ENCODE measurements around the gene C17orf50.

The C17orf50 gene

GRCh38 chr17:35809855-35810461, 49.3 kb downstream of the C17orf50 start:
- peaks cover 31% of the 10 kb centered on the region for H4K20me1 ChIP-seq (ENCODE audit: low read depth, low read length)
- H3K4me3 ChIP-seq (ENCODE audit: insufficient read depth, low read length, poor library complexity, severe bottlenecking) = peak overlapping the region; percentile 96
- H3K36me3 ChIP-seq (ENCODE audit: low read length) = peaks cover 10% of the 10 kb centered on the region
- H3K9ac ChIP-seq (ENCODE audit: low read length) = peak overlapping the region; percentile 84
- H3K27me3 ChIP-seq (ENCODE audit: low read length) = no peaks in the 10 kb centered on the region
- TF ChIP-seq EZH2phosphoT487 (conservative IDR thresholded peaks at IDR 0.05; ENCODE audit: low read length) (no peak), CTCF (IDR thresholded peaks at IDR 0.05; ENCODE audit: insufficient read depth, low read length, poor library complexity, severe bottlenecking) (no peak)
- peaks cover 57% of the 10 kb centered on the region for H3K79me2 ChIP-seq (ENCODE audit: insufficient read depth, low read length)
- peak overlapping the region; percentile 16 for H2AFZ ChIP-seq (ENCODE audit: low read depth, low read length, severe bottlenecking)
- H3F3A ChIP-seq (ENCODE audit: insufficient read depth) = peaks cover 21% of the 10 kb centered on the region
- H3K4me2 ChIP-seq (ENCODE audit: low read depth, low read length, poor library complexity, severe bottlenecking) = peak overlapping the region; percentile 86
- no peaks in the 10 kb centered on the region for H3K9me2 ChIP-seq (replicated peaks; ENCODE audit: insufficient read depth, low read length)
- no peaks in the 10 kb centered on the region for H3K9me3 ChIP-seq (ENCODE audit: insufficient read depth, low read length)
- peak overlapping the region; percentile 86 for H3K27ac ChIP-seq (ENCODE audit: low read depth, low read length)

DNA sequence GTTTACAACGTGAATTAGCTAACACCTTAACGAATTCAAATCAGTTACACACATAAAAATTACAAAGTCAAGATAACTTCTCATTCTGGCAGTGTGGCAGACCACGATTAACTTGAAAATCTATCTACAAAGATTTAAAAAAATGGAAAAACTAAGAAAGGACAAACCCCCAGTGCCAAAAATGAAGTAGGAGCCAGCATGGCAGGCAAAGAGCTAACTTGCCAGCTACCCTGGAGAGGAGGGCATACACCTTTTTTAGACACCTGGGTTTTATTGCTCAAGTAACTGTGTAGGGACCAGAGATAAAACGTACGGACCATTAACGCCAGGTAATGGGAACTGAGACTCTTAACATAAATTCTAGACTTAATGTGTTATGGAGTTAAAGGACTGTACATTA, 51.1 kb downstream of the C17orf50 start:
- Histone ChIP-seq H3K36me3 (ENCODE audit: low read length) (peaks cover 17% of the 10 kb centered on the region), H3F3A (ENCODE audit: insufficient read depth) (peaks cover 24% of the 10 kb centered on the region), H3K9me2 (replicated peaks; ENCODE audit: insufficient read depth, low read length) (no peaks in the 10 kb centered on the region), H2AFZ (ENCODE audit: low read depth, low read length, severe bottlenecking) (no peak overlapping the region), H3K9me3 (ENCODE audit: insufficient read depth, low read length) (no peaks in the 10 kb centered on the region), H3K79me2 (ENCODE audit: insufficient read depth, low read length) (peaks cover 75% of the 10 kb centered on the region), H3K27ac (ENCODE audit: low read depth, low read length) (no peak overlapping the region), H3K4me3 (ENCODE audit: insufficient read depth, low read length, poor library complexity, severe bottlenecking) (peak overlapping the region; percentile 24), H3K4me2 (ENCODE audit: low read depth, low read length, poor library complexity, severe bottlenecking) (peak overlapping the region; percentile 86), H3K9ac (ENCODE audit: low read length) (0 out of 2 replicates have a peak overlapping the region, but pooled peaks have one; percentile 84), H4K20me1 (ENCODE audit: low read depth, low read length) (peaks cover 48% of the 10 kb centered on the region), H3K27me3 (ENCODE audit: low read length) (no peaks in the 10 kb centered on the region)
- TF ChIP-seq CTCF (IDR thresholded peaks at IDR 0.05; ENCODE audit: insufficient read depth, low read length, poor library complexity, severe bottlenecking) = no peak
- TF ChIP-seq EZH2phosphoT487 (conservative IDR thresholded peaks at IDR 0.05; ENCODE audit: low read length) = no peak

GRCh38 chr17:35812456-35812855, 51.8 kb downstream of the C17orf50 start:
- Histone ChIP-seq H3K4me2 (ENCODE audit: low read depth, low read length, poor library complexity, severe bottlenecking) (peak overlapping the region; percentile 6), H3K4me3 (ENCODE audit: insufficient read depth, low read length, poor library complexity, severe bottlenecking) (no peak overlapping the region), H2AFZ (ENCODE audit: low read depth, low read length, severe bottlenecking) (no peak overlapping the region), H3F3A (ENCODE audit: insufficient read depth) (peaks cover 24% of the 10 kb centered on the region), H3K36me3 (ENCODE audit: low read length) (peaks cover 20% of the 10 kb centered on the region), H4K20me1 (ENCODE audit: low read depth, low read length) (peaks cover 55% of the 10 kb centered on the region), H3K27me3 (ENCODE audit: low read length) (no peaks in the 10 kb centered on the region), H3K9ac (ENCODE audit: low read length) (no peak overlapping the region), H3K9me3 (ENCODE audit: insufficient read depth, low read length) (no peaks in the 10 kb centered on the region), H3K27ac (ENCODE audit: low read depth, low read length) (no peak overlapping the region), H3K9me2 (replicated peaks; ENCODE audit: insufficient read depth, low read length) (no peaks in the 10 kb centered on the region), H3K79me2 (ENCODE audit: insufficient read depth, low read length) (peaks cover 82% of the 10 kb centered on the region)
- no peak for TF ChIP-seq EZH2phosphoT487 (conservative IDR thresholded peaks at IDR 0.05; ENCODE audit: low read length)
- TF ChIP-seq CTCF (IDR thresholded peaks at IDR 0.05; ENCODE audit: insufficient read depth, low read length, poor library complexity, severe bottlenecking) = no peak
